Keratinocyte (primary cell): ENCODE results near the gene HPCAL1. TPM values are rescaled to one million over a fixed set of nuclear protein-coding genes. Genes with fewer than 3 reads are reported as not detected.

Experiments used
- DNase-seq: peaks from one replicate; pipeline ENCODE4 v3.0.0-alpha.2; 2011; ENCODE audit warnings: low read depth, missing footprints, low spot score
- FAIRE-seq: peaks from 2 replicates; lab custom pipeline; 2011; peaks lifted over from hg19 to GRCh38; lab: Jason Lieb, UNC
- H2AFZ ChIP-seq: 2 replicates; pipeline ENCODE4 v1.6.0; 2012; ENCODE audit warnings: low read length, control low read depth, inconsistent platforms; ENCODE audit not compliant: control insufficient read depth
- H3K27ac ChIP-seq: 2 replicates; pipeline ENCODE4 v1.5.1; 2011; ENCODE audit warnings: low read length; ENCODE audit not compliant: control insufficient read depth, insufficient read depth
- H3K27me3 ChIP-seq: 3 replicates; pipeline ENCODE4 v1.6.0; 2011; ENCODE audit warnings: low read length; ENCODE audit not compliant: control insufficient read depth, insufficient read depth; ENCODE audit errors: extremely low read depth
- H3K36me3 ChIP-seq, 2 experiments: 2 replicates in 1 of 2; 3 replicates in 1 of 2; pipeline ENCODE4 v1.5.1; 2011; ENCODE audit warnings: low read length in 2 of 2, mild to moderate bottlenecking in 1 of 2; ENCODE audit not compliant: control insufficient read depth in 2 of 2, insufficient read depth in 2 of 2; ENCODE audit errors: extremely low read depth in 1 of 2
- H3K4me1 ChIP-seq: 3 replicates; pipeline ENCODE4 v1.5.1; 2011; ENCODE audit warnings: low read length; ENCODE audit not compliant: control insufficient read depth, insufficient read depth; ENCODE audit errors: extremely low read depth
- H3K4me2 ChIP-seq: 3 replicates; pipeline ENCODE4 v1.6.0; 2011; ENCODE audit warnings: low read depth, low read length; ENCODE audit not compliant: control insufficient read depth, insufficient read depth; ENCODE audit errors: extremely low read depth
- H3K4me3 ChIP-seq, 3 experiments: fragments of 200-600 bp in 1 of 3; sonication (generic) in 1 of 3; 2 replicates in 2 of 3; 3 replicates in 1 of 3; pipeline ENCODE4 v1.5.1; 2011 to 2016; ENCODE audit warnings: low read length in 3 of 3, mild to moderate bottlenecking in 3 of 3, control low read depth in 2 of 3, inconsistent platforms in 1 of 3, low read depth in 1 of 3, mixed read lengths in 1 of 3, mixed run types in 1 of 3, moderate library complexity in 1 of 3; ENCODE audit not compliant: control insufficient read depth in 2 of 3, insufficient read depth in 2 of 3; ENCODE audit errors: extremely low read depth in 1 of 3
- H3K79me2 ChIP-seq: 2 replicates; pipeline ENCODE4 v1.6.0; 2012; ENCODE audit warnings: low read length; ENCODE audit not compliant: control insufficient read depth, insufficient read depth
- H3K9ac ChIP-seq: 3 replicates; pipeline ENCODE4 v1.6.0; 2011; ENCODE audit warnings: low read length; ENCODE audit not compliant: control insufficient read depth, insufficient read depth; ENCODE audit errors: extremely low read depth
- H3K9me1 ChIP-seq: 3 replicates; pipeline ENCODE4 v1.6.0; 2011; ENCODE audit warnings: low read length; ENCODE audit not compliant: control insufficient read depth, insufficient read depth; ENCODE audit errors: extremely low read depth
- H3K9me3 ChIP-seq: 2 replicates; pipeline ENCODE4 v1.5.1; 2012; ENCODE audit warnings: low read depth, low read length; ENCODE audit not compliant: control insufficient read depth
- H4K20me1 ChIP-seq: 3 replicates; pipeline ENCODE4 v1.6.0; 2011; ENCODE audit warnings: low read length; ENCODE audit not compliant: control insufficient read depth, insufficient read depth; ENCODE audit errors: extremely low read depth
- EZH2 ChIP-seq: IDR thresholded peaks from one replicate; pipeline ENCODE4 v1.6.1; 2012; ENCODE audit warnings: inconsistent platforms, mild to moderate bottlenecking, low read length, moderate library complexity
- dilution Hi-C: fragments of 300-500 bp; cut with MboI; formaldehyde crosslinking; loops from one replicate; pipeline ENCODE4 v1.7.0; 2020; ENCODE audit warnings: low sequenced_read_pairs; ENCODE audit not compliant: extremely low pct_ligation_motif_present
- polyA plus RNA-seq, 5 experiments: library from polyadenylated mRNA; depleted of rRNA in 3 of 5; stranded (reverse) in 3 of 5; stranded (forward) in 1 of 5; unstranded in 1 of 5; fragments of >200 nt; gene quantifications; 1 replicate in 1 of 5; 2 replicates in 3 of 5; 3 replicates in 1 of 5; pipeline versions ENCODE4 v1.2.1 to v1.2.3, GENCODE V29; 2011 to 2012; ENCODE audit warnings: missing spikeins in 2 of 5, low read depth in 1 of 5, low replicate concordance in 1 of 5
- TF ChIP-seq, protein P1 (sequence below), 3 experiments: IDR thresholded peaks in 1 of 3; conservative IDR thresholded peaks in 1 of 3; optimal IDR thresholded peaks in 1 of 3; 2 replicates in 2 of 3; 3 replicates in 1 of 3; pipeline versions ENCODE3 to v1.5.1; 2011; ENCODE audit warnings: low read length in 3 of 3, mild to moderate bottlenecking in 3 of 3, moderate library complexity in 2 of 3, control low read depth in 1 of 3, inconsistent platforms in 1 of 3; ENCODE audit not compliant: insufficient read depth in 2 of 3; ENCODE audit errors: extremely low read depth in 1 of 3

The HPCAL1 gene
- polyA plus RNA-seq, 1 donor (not counting 4 experiments of a cell fraction or from before 2014, with no cell fraction given), result 18.0 TPM

DNA sequence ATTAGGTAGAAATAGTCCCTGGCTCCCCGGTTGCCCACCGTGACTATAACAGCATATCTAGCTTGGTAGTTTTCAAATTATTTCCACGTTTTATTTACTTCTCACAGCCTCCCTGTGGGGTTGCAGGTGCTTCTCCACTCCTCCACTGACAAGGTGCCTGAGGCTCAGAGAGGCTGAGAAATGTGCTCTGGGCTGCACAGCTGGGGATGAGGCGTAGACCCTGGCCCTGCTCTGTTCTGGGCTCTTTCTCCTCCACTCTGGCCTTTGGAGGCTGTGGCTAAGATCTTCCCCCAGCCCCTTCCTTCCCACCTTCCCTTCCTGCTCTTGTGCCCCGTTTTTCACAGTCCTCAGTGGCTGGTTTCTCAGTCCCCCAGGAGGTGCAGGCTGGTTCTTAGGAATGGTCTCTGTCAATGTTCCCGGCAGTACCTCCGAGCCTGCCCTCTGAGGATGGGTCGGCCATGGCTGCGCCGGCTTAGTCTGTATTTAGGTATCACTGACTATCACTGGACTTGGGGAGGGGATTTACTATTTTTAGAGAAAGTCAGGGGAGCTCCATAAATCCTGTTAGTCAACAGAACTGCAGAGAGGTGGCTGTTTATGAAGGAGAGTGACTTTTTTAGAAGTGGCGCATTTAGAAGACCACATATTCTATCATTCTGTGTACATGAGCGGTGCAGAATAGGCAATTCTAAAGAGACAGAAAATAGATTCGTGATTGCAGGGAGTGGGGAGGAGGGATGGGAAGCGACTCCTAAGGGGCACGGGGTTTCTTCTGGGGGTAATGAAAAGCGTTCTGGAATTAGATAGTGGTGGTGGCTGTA is 35.0 kb downstream of the HPCAL1 start:
- H3K27ac ChIP-seq, result no peak overlapping the region
- H3K9me3 ChIP-seq, result peaks cover 2% of the 10 kb centered on the region
- no peak overlapping the region for H3K9ac ChIP-seq
- no peaks in the 10 kb centered on the region for H3K27me3 ChIP-seq
- H3K4me1 ChIP-seq, result peaks cover 23% of the 10 kb centered on the region
- peaks cover 2% of the 10 kb centered on the region for H4K20me1 ChIP-seq
- H3K36me3 ChIP-seq, result peaks cover 0 to 3% of the 10 kb centered on the region in 2 experiments
- peaks cover 3% of the 10 kb centered on the region for H3K9me1 ChIP-seq
- no peak overlapping the region for H3K4me3 ChIP-seq
- peaks cover 26% of the 10 kb centered on the region for H3K79me2 ChIP-seq
- TF ChIP-seq, protein P1, sequence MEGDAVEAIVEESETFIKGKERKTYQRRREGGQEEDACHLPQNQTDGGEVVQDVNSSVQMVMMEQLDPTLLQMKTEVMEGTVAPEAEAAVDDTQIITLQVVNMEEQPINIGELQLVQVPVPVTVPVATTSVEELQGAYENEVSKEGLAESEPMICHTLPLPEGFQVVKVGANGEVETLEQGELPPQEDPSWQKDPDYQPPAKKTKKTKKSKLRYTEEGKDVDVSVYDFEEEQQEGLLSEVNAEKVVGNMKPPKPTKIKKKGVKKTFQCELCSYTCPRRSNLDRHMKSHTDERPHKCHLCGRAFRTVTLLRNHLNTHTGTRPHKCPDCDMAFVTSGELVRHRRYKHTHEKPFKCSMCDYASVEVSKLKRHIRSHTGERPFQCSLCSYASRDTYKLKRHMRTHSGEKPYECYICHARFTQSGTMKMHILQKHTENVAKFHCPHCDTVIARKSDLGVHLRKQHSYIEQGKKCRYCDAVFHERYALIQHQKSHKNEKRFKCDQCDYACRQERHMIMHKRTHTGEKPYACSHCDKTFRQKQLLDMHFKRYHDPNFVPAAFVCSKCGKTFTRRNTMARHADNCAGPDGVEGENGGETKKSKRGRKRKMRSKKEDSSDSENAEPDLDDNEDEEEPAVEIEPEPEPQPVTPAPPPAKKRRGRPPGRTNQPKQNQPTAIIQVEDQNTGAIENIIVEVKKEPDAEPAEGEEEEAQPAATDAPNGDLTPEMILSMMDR (optimal IDR thresholded peaks at IDR 0.05 in 1 of 3, IDR thresholded peaks at IDR 0.05 in 1 of 3, conservative IDR thresholded peaks at IDR 0.05 in 1 of 3; ENCODE audit: extremely low read depth in 1 of 3, insufficient read depth in 2 of 3, low read length in 3 of 3), result no peak
- no peak for TF ChIP-seq EZH2
- H3K4me2 ChIP-seq, result no peak overlapping the region
- no peak for DNase-seq
- dilution Hi-C loops, result no loop called here
- FAIRE-seq, result no peak
- H2AFZ ChIP-seq, result no peak overlapping the region

DNA sequence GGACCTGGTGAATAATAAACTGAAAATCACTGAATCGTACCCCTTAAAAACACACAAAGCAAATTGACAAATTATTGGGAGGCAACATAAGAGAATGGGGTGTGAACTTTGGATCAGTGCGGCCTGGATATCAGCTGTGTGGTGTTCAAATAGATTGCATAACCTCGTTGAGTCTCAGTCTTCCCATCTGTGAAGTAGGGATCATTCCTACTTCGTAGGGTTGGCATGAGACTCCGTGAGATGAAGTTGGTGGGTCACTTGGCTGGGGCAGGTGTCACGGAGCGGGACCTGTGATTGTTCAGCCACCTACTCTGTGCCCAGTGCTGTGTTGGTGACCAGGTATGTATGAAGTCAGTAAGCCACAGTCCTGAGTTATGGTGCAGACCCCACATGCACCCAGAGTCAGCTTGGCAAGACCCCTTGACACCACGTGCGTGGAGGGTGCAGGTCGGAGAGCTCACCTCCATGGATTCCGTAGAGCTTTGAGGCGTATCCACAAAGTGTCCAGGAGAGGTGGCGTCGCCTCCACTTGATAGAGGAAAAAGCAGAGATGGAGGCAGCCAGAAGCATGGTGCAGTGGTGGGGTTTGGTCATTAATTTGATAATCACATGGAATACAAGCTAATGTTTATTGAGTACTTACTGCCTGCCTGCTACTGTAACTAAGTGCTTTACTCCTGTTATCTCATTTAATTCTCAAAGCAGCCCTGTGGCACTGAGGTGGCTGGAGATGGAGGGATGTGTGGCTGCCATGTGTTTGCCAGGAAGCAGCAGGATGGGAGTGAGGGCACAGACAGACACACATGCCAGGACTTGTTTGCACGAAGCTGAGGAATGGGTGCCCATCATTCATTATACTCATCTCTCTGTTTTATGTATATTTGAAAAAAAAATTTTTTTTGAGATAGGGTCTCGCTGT is 35.8 kb downstream of the HPCAL1 start:
- no peak overlapping the region for H3K27ac ChIP-seq
- dilution Hi-C loops, result no loop called here
- peaks cover 23% of the 10 kb centered on the region for H3K4me1 ChIP-seq
- no peak overlapping the region for H2AFZ ChIP-seq
- no peak for TF ChIP-seq EZH2
- FAIRE-seq (no peak), DNase-seq (no peak)
- H3K9me3 ChIP-seq, result peaks cover 2% of the 10 kb centered on the region
- H3K4me2 ChIP-seq, result no peak overlapping the region
- H3K4me3 ChIP-seq, result no peak overlapping the region
- peaks cover 2% of the 10 kb centered on the region for H4K20me1 ChIP-seq
- peaks cover 30% of the 10 kb centered on the region for H3K79me2 ChIP-seq
- H3K9ac ChIP-seq, result no peak overlapping the region
- H3K27me3 ChIP-seq, result no peaks in the 10 kb centered on the region
- H3K36me3 ChIP-seq, result peaks cover 0 to 4% of the 10 kb centered on the region in 2 experiments
- H3K9me1 ChIP-seq, result peaks cover 3% of the 10 kb centered on the region
